ENCODE results near the gene MIDN. TPM values are rescaled to one million over a fixed set of nuclear protein-coding genes. Genes with fewer than 3 reads are reported as not detected.

MIDN gene
- total and polyA plus RNA-seq, 3 donors from 2014 or later: 30.3 to 42.4 (median 38.2) TPM

GRCh38 chr19:1292419-1293151, 44.2 kb downstream of the MIDN start:
- H3K9me3 ChIP-seq: no peaks in the 10 kb centered on the region
- no peak for TF ChIP-seq POLR2A (IDR thresholded peaks at IDR 0.05)
- TF ChIP-seq, protein P1, sequence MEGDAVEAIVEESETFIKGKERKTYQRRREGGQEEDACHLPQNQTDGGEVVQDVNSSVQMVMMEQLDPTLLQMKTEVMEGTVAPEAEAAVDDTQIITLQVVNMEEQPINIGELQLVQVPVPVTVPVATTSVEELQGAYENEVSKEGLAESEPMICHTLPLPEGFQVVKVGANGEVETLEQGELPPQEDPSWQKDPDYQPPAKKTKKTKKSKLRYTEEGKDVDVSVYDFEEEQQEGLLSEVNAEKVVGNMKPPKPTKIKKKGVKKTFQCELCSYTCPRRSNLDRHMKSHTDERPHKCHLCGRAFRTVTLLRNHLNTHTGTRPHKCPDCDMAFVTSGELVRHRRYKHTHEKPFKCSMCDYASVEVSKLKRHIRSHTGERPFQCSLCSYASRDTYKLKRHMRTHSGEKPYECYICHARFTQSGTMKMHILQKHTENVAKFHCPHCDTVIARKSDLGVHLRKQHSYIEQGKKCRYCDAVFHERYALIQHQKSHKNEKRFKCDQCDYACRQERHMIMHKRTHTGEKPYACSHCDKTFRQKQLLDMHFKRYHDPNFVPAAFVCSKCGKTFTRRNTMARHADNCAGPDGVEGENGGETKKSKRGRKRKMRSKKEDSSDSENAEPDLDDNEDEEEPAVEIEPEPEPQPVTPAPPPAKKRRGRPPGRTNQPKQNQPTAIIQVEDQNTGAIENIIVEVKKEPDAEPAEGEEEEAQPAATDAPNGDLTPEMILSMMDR (IDR thresholded peaks at IDR 0.05): no peak
- H3K4me3 ChIP-seq: no peak overlapping the region
- peaks cover 6% of the 10 kb centered on the region for H3K4me1 ChIP-seq
- no peaks in the 10 kb centered on the region for H3K27me3 ChIP-seq
- DNase-seq: no peak
- no peaks in the 10 kb centered on the region for H3K36me3 ChIP-seq (ENCODE audit: low read depth, missing control alignments)
- H3K27ac ChIP-seq: no peak overlapping the region
- WGBS, 2 donors: 83 to 90% methylated on average over 11 to 17 of the region's 17 CpGs
- intact Hi-C loops (cut with DNase I; ENCODE audit: low total_unique reads): no loop called here

DNA sequence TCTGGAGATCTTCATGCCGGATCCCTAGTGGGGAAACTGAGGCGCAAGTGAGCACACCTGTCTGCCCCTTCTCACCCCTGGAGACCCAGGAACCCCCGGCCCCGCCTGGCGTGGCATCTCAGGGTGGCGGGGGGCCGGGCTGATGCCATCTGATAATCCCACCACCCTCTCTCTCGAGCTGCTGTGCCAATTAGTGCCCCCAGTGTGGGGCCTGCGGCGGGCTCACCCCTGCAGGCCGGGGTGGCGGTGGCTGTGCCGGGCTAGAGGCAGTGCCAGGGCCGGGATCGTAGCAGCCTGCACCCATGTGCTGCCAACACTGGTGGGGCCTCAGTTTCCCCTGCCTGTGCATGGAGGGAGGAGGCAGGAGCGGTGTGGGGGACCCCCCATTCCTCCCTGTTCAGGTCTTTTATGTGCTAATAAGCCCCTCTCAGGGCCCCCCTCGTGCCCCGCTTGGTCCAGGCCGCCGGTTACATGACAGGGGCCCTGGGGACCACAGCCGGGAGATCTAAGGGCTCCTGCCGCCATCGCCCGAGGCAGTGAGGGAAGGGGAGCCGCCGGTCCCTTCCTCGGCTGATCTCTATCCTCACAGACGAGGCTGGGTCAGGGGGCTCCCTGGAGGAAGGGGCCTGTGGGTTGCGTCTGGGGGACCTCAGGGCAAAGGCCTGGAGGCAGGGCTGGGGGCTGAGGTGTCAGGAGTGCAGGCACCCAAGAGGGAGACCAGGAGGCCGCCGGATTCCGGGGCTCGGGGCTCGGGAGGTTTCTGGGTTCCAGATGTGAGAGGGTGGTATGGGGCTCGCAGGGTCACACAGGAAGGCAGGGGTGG, 45.6 kb downstream of the MIDN start:
- Histone ChIP-seq H3K27me3 (no peaks in the 10 kb centered on the region), H3K4me1 (peaks cover 4% of the 10 kb centered on the region), H3K9me3 (no peaks in the 10 kb centered on the region), H3K36me3 (ENCODE audit: low read depth, missing control alignments) (no peaks in the 10 kb centered on the region), H3K27ac (no peak overlapping the region), H3K4me3 (no peak overlapping the region)
- DNase-seq: no peak
- no peak for TF ChIP-seq POLR2A (IDR thresholded peaks at IDR 0.05)
- TF ChIP-seq, protein P1 (IDR thresholded peaks at IDR 0.05): no peak
- 75 to 86% methylated on average over 14 to 35 of the region's 35 CpGs for WGBS, 2 donors
- intact Hi-C loops (cut with DNase I; ENCODE audit: low total_unique reads): no loop called here

DNA sequence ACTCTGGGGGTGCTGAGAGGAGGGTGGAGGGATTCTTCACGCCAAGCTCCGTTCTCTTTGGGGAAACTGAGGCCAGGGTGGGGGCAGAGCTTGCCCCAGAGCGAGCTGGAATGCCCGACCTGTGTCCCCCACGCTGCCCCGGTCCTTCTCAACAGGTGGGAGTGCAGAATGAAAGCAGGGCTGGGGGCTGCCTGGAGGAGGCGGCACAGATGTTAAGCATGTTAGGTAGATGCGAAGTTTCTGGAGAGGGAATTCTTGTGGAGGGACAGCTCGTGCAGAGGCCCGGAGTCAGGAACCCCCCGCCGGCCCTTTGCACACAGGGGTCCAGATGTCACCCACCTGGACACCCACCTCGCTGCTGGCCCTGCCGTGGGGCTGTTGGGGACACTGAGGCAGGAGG, 46.3 kb downstream of the MIDN start:
- intact Hi-C loops (cut with DNase I; ENCODE audit: low total_unique reads): no loop called here
- H3K27me3 ChIP-seq: no peaks in the 10 kb centered on the region
- 72 to 81% methylated on average over 14 of the region's 14 CpGs for WGBS, 2 donors

GRCh38 chr19:1295169-1296012, 47.0 kb downstream of the MIDN start:
- TF ChIP-seq, protein P1 (IDR thresholded peaks at IDR 0.05): no peak
- TF ChIP-seq POLR2A (IDR thresholded peaks at IDR 0.05): no peak
- intact Hi-C loops (cut with DNase I; ENCODE audit: low total_unique reads): no loop called here
- no peaks in the 10 kb centered on the region for H3K27me3 ChIP-seq
- peaks cover 4% of the 10 kb centered on the region for H3K4me1 ChIP-seq
- WGBS, 2 donors: 12 to 29% methylated on average over 44 to 68 of the region's 82 CpGs
- peak overlapping the region in 1 of 2 donors; percentile 15 for H3K4me3 ChIP-seq
- peak; percentile 66 for DNase-seq
- H3K27ac ChIP-seq: no peak overlapping the region
- H3K9me3 ChIP-seq: no peaks in the 10 kb centered on the region
- no peaks in the 10 kb centered on the region for H3K36me3 ChIP-seq (ENCODE audit: low read depth, missing control alignments)

More for the DNA sequence above, 46.3 kb downstream of the MIDN start:
- TF ChIP-seq, protein P1 (IDR thresholded peaks at IDR 0.05): no peak
- no peak for TF ChIP-seq POLR2A (IDR thresholded peaks at IDR 0.05)
- no peaks in the 10 kb centered on the region for H3K36me3 ChIP-seq (ENCODE audit: low read depth, missing control alignments)
- H3K4me3 ChIP-seq: no peak overlapping the region
- peaks cover 4% of the 10 kb centered on the region for H3K4me1 ChIP-seq
- no peak overlapping the region for H3K27ac ChIP-seq
- DNase-seq: no peak
- H3K9me3 ChIP-seq: no peaks in the 10 kb centered on the region
